GM18520 (cell line): ENCODE measurements around the gene SCYGR7.
"Not testable (repeated sequence)": the region's sequence is repeated elsewhere in the genome, so short reads cannot be mapped to it uniquely, and the experiment has no call there.

Experiments
- ATAC-seq: cut with Tn5 transposase; IDR thresholded peaks from one replicate; pipeline ENCODE4 v1.9.1; 2021; ENCODE audit not compliant: unreplicated experiment

SCYGR7 gene, protein sequence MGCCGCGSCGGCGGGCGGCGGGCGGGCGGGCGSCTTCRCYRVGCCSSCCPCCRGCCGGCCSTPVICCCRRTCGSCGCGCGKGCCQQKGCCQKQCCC

DNA sequence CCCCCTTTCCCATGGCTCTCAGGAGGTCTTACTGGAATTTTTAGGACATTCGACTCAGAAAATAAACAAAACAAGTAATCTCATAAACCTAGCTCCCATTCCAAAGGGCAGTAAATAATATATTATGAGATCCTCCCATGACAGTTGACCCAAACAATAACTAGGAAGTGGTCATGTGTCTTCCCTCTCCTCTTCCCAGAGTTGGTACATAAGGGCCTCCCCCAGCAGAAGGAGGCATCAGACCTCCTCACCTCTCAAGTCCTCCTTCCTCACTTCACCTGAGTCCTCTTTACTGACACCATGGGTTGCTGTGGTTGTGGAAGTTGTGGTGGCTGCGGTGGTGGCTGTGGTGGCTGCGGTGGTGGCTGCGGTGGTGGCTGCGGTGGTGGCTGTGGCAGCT is at the start of gene SCYGR7:
Gene SCYGR7, plus strand, starts transcription at position 301 of the 400 bp plus-strand sequence. Its CDS starts 0 bp downstream, at position 301.
- ATAC-seq = no peak

DNA sequence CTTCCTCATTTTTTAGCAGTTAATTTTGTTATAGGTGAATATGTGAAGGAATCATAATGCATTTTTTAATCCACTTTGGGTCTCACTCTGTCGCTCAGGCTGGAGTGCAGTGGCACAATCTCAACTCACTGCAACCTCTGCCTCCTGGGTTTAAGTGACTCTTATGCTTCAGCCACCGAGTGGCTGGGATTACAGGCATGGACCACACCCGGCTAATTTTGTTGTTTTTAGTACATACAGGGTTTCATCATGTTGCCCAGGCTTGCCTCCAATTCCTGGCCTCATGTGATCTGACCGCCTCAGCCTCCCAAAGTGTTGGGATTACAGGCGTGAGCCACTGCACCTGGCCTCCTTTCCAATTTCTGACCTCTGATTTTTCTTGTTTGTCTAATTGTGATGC is 43.9 kb upstream of the SCYGR7 start:
- ATAC-seq = no peak

DNA sequence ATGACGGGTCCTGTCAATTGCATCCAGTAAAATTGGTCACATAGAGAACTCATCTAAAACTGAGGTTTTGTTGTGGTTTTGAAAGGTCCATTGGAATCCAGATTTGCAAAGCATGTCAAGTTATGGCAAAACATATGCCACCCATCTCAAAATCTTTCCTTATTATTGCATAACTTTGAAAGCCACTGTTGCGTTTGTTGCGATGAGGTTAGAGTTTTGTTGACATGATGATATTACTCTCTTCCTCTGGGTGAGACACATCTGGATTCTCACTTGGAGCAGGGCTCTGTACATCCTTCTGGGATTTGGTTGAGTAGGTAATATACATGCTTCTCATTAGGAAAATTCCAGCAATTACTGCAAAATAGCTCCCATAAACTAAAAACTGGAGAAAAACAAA is 40.9 kb upstream of the SCYGR7 start:
- no peak for ATAC-seq

DNA sequence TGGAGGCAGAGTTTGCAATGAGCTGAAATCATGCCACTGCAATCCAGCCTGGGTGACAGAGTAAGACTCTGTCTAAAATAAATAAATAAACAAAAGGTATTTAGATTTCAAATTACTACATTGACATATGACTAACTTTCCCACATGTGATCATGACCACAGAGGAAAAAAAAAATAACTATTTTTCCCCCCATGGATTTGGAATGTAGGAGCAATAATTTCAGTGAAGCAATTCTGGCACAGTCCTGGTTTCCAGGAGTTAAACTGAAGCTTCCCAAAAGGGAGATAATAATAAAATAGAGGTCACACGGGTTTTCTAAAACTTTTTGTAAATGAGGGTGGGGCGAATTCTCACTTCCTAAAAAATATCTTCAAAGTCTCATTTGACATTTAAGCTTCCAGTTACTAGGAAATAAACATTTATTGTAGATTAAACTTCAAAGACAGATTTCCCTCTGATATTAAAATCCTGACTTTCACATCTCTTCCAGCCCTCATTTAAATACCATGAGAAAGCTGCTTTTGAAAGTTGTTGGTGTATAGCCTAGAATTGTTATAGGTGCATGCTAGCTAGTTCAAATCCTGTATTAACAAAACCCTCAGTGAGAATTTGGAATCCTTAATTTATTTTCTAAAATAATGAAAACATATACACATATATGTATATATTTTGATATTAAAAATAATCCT is 31.0 kb upstream of the SCYGR7 start:
- no peak for ATAC-seq

DNA sequence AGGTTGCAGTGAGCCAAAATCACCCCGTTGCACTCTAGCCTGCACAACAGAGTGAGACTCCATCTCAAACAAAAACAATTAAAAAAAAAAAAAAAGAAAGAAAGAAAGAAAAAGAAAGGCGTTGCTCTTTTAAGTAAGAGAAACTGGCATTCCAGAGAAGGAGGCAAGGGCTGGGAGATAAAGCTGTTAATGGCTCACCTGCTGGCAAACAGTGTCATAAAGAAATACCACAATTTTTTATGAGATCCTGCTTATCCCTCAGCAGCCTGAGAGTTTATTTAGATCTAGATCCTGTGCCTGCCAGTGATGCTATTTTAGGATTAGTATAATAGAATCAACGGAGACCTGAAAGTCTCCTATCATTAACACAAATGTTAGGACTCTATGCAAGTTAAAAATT is 26.6 kb upstream of the SCYGR7 start:
- no peak for ATAC-seq

DNA sequence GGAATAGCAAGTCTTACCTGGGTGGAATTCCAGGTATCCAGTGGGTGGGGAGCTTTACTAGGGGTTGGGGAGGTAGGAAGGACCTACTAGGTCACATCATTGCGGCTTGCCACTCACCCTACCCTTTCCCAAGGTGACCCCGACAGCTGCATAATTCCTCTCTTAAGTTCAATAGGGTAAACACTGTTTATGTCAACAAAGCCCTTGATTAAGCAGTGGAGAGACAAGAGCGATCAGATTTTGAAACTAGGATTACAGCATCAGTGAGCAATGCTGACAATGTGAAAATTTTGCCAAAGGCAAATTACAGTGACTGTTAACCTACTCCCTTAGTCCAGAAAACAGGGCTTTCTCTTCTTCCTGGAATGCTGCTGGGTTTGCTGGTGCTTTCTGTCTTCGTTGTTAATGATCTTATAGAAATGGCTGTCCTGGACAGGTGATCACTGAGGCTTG is 24.8 kb upstream of the SCYGR7 start:
- ATAC-seq = no peak

DNA sequence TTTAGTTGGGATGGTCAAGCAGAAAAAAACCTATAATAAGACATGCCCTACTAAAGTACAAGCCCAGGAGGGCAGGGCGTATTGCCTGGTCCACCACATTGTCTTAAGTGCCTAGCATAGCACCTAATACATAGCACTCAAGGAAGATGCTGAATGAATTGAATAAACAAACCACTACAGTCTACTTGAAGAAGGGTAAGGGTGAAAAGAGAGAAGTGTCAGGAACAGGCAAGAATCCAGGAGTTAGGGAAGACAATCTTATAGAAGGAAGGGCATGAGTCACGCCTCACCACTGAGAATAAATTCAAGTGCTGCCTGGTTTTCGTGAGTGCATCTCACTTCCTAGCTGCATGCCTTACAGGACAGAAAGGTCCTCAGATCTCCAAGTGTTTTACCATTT is 24.2 kb upstream of the SCYGR7 start:
- ATAC-seq = no peak

DNA sequence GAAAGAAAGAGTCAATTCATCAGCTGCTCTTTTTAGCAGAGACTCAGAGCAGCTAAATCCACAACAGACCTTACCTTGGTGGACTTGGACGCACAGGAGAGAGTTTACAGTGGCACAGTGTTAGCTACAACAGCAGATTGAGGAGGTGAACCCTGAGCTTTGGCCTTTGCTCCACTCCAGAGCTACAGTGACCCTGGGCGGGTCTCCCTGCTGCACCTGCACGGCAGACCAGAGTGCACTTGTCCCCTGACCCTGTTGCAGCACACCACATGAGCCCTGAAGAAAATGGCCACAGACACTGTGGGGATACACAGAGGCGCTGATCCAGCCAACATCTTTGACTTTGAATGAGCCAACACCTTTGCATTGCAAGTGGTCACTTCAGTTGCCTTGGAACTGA is 21.3 kb upstream of the SCYGR7 start:
- ATAC-seq = no peak

DNA sequence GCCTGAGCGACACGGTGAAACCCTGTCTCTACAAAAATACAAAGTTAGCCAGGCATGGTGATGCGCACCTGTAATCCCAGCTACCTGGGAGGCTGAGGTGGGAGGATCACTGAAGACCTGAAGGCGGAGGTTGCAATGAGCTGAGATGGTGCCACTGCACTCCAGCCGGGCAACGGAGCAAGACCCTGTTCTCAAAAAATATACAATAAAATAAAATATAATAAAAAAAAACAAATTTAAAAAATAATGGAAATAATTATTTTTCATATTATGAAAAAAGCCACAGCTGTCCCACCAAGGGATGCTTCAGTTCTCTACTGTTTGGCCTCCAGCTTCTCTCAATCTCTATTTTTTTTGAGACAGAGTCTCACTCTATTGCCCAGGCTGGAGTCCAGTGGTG is 20.7 kb upstream of the SCYGR7 start:
- no peak for ATAC-seq

DNA sequence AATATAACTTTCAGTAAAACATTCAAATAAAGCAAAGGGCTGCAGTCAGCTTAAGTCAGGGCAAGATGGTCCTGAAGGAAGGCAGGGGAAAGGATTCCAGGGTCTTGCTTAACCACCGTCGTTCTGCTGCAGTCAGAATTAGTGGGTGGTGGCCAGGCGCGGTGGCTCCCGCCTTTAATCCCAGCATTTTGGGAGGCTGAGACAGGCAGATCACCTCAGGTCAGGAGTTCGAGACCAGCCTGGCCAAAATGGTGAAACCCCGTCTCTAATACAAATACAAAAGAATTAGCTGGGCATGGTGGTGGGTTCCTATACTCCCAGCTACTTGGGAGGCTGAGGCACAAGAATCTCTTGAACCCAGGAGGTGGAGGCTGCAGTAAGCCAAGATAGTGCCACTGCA is 17.1 kb upstream of the SCYGR7 start:
- ATAC-seq = no peak

DNA sequence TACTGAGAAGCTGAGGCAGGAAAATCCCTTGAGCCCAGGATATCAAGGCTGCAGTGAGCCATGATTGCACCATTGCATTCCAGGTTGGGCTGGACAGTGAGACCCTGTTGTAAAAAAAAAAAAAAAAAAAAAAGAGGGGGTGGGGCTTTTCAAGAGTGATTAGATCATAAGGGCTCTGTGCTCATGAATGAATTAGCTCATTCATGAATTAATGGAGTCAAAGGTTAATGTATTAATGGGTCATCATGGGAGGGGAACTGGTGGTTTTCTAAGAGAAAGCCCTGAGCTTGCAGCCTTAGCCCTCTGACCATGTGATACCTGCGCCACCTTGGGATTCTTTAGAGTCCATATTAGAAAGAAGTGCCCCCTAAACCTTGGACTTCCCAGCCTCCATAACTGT is 14.8 kb upstream of the SCYGR7 start:
- ATAC-seq = no peak

DNA sequence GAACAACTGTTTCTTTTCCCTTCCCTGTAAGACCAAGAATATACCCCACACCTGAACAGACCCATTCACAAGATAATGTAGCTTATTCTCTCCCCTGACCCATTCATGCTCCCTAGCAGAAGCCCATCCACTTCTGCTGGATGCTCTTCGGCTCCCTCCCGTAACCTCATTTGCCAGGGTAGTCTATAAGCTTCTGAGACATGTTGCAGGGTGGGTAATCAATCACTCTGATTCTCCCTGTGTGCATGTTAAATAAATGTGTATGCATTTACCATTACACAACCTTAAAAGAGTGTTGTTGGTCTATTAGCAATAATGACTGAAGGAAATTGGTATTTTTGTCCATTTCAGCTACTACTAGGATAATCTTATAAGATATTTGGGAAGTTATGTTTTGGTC is 11.6 kb upstream of the SCYGR7 start:
- ATAC-seq = no peak

DNA sequence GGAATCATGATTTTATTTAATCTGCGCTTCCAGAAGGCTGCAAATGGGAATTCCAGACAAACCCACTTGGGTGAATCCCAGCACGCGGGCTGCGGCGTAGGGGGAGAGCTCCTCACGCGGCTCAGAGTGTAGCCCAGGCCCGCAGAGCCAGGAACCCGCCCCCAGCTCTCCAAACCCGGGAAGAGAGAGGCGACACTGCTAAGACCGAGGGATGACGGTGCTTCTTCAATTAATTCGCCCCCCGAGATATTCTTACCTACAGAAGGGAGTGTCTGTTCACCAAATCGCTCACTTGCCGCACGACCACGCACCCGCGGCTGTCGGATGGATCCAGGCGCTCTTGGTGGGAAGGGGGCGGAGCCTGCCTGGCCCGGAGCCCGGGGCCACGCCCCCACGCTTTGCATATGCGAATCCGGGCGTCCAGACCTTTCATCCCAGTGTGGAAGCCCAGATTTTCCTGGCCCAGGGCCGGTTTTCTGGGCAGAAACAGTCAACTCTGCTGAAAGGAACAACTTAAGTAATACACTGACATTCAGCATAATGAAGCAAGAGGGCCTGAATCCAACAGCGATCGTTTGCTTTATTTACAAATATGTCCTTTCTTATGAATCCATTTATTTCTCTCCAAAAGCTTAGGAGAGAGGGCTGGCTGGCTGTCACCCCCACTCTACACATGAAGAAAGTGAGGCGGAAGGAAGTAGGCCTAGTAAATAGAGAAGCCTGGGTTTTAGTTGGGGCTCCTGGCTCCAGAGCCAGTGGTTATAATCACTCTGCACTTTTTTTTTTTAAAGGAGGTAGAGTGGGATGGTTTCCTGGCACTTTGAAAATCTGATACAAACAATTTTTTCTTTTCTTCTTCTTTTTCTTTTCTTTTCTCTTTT is 10.2 kb upstream of the SCYGR7 start, which contains the start of gene SLC19A3:
Gene SLC19A3, minus strand, starts transcription at position 342 of the 881 bp plus-strand sequence. CDS start 15,710 bp downstream, outside the sequence.
- ATAC-seq = no peak

DNA sequence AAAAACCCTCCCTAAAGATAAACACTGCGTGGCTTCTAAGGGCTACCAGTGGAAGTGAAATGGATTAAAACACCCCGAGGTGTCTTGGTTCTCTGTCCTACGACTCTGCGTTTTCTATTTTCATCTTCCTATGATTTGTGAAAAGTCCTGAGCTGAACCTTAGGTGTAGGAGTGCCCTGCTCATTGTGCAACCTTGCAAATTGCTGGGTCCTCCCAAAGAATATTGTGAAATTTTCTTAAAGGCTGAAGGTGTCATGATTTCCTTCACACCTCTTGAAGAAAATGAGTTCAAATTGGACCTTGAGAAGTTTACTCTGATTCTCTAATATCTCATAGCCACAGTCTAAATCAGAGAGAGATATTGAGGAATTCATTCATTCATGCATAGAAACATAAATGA is 8.5 kb upstream of the SCYGR7 start:
- ATAC-seq = no peak

DNA sequence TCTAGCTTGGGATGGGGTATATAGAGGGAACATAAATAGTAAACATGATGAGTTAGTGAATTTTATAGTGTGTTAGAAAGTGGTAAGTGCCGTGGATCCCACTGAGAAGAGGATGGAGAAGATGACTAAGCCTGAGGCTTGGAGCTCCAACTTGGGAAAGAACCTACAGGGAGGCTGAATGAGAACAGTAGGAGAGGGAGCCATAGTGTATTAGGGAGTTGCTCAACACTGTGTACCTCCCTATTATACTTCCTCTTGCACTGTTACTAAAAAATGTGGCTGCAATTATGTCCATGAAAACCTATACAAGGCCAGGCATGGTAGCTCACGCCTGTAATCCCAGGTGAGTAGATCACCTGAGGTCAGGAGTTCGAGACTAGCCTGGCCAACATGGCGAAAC is 7.5 kb upstream of the SCYGR7 start:
- ATAC-seq = no peak

DNA sequence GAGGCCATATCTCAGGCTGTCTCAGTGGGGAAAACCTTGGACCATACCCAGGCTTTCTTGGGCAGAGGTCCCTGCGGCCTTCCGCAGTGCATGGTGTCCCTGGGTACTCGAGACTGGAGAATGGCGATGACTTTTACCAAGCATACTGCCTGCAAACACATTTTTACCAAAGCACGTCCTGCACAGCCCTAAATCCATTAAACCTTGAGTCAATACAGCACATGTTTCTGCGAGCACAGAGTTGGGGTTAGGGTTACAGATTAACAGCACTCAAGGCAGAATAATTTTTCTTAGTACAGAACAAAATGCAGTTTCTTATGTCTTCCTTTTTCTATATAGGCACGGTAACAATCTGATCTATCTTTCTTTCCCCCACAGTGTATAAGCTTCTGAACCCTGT is 5.3 kb upstream of the SCYGR7 start:
- ATAC-seq = not testable (repeated sequence)

DNA sequence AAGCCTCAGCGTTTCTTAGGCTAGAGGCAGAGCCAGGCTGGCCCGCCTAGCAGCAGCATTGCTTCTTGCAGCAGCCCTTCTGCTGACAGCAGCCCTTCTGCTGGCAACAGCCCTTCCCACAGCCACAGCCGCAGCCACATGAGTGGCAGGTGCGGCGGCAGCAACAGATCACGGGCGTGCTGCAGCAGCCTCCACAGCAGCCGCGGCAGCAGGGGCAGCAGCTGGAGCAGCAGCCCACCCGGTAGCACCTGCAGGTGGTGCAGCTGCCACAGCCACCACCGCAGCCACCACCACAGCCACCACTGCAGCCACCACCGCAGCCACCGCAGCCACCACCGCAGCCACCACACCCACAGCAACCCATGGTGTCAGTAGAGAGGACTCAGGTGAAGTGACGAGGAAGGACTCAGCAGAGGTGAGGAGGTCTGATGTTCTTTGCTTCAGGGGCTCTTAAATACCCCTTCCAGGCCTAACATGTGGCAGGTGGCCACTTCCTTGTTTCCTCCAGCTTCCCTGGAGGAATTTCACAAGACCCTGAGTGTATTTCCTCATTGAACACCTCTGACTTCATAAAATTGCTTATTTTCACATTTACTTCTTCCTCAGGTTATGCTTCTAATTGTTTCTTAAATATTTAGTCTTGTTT is 3.6 kb upstream of the SCYGR7 start, which contains the start of gene SCYGR6:
Gene SCYGR6, minus strand, starts transcription at position 364 of the 646 bp plus-strand sequence. Its CDS starts 0 bp downstream, at position 364.
- no peak for ATAC-seq

DNA sequence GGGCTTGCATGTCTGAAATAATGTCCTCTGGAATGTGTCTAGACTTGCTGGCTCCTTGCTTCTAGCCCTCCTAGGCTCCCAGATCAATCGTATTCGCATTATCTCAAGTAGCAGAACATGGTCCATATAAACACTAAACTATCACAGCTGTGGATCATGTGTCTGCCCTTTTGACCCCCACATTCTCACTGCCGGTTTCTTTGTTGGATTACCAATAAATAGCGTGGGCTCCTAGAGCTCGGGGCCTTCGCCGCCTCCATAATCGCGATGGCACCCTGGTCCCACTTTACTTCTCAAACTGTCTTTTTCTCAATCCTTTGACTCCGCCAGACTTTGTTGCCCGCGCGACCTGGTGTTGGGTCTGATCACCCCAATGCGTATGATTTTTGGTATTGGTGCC is 11.2 kb downstream of the SCYGR7 start:
- no peak for ATAC-seq

DNA sequence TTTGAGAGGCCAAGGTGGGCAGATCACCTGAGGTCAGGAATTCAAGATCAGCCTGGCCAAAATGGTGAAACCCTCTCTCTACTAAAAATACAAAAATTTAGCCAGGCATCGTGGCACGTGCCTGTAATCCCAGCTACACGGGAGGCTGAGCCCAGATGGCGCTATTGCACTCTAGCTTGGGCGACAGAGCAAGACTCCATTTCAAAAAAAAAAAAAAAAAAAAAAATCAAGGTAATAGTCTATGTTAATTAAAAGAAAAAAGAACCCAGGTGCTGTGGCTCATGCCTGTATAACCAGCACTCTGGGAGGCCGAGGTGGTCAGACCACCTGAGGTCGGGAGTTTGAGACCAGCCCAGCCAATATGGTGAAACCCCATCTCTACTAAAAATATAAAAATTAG is 12.6 kb downstream of the SCYGR7 start:
- ATAC-seq = not testable (repeated sequence)

DNA sequence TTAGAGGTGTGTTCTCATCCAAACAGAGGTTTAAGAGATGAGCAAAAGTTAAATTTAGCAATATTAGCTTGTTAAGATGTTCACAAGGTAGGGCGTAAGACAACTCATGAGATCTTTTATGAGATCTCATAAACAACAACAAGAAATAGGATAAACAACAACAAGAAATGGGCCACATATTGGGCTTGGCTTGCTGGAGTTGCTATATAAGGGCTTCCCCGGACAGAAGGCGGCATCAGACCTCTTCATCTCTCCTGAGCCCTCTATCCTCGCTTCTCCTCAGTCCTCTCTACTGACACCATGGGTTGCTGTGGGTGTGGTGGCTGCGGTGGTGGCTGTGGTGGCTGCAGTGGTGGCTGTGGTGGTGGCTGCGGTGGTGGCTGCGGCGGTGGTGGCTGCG is 17.5 kb downstream of the SCYGR7 start, which contains the start of gene SCYGR8:
Gene SCYGR8, plus strand, starts transcription at position 301 of the 400 bp plus-strand sequence. Its CDS starts 0 bp downstream, at position 301.
- ATAC-seq = no peak

DNA sequence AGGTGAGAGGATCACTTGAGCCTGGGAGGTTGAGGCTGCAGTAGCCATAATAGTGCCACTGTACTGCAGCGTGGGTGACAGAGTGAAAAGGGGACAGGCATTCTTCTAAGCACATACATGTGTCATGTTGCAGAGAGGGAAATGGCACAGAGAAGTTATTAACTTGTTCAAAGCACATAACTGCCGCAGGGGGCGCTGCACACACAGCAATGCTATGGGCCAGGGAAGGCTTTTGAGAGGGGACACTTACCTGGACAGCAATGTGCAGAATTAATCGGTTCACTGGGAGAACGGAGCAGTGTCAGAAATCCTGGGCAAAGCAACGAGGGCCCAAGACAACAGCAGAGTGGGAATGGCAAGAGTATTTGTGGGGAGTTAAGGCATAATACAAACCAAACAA is 19.9 kb downstream of the SCYGR7 start:
- ATAC-seq = no peak
